HepG2 (cell line): ENCODE results near the gene CLEC2D. TPM values are rescaled to one million over a fixed set of nuclear protein-coding genes. Genes with fewer than 3 reads are reported as not detected.

Experiments used
- KDM2A ChIP-seq: sonication (generic); formaldehyde crosslinking; IDR thresholded peaks from 2 replicates; pipeline ENCODE4 v1.4.0; 2020; ENCODE audit warnings: low read depth, missing genetic modification reagents, borderline replicate concordance
- MYC ChIP-seq: sonication (generic); formaldehyde crosslinking; IDR thresholded peaks from 2 replicates; pipeline ENCODE4 v1.9.0; 2021; ENCODE audit warnings: missing genetic modification reagents, borderline replicate concordance
- POLR2G ChIP-seq: fragments of 200-400 bp; formaldehyde crosslinking; IDR thresholded peaks from 2 replicates; pipeline ENCODE4 v1.6.1; 2018; ENCODE audit warnings: mild to moderate bottlenecking, low read depth, low read length, moderate library complexity
- ZNF235 ChIP-seq: sonication (generic); formaldehyde crosslinking; IDR thresholded peaks from 2 replicates; pipeline ENCODE4 v1.8.1; 2023; ENCODE audit warnings: mild to moderate bottlenecking, missing genetic modification reagents, borderline replicate concordance
- ZNF329 ChIP-seq: sonication (generic); formaldehyde crosslinking; IDR thresholded peaks from 2 replicates; pipeline ENCODE4 v1.9.0; 2021; ENCODE audit warnings: low read depth, mild to moderate bottlenecking, missing genetic modification reagents
- ZNF430 ChIP-seq: sonication (generic); formaldehyde crosslinking; IDR thresholded peaks from 2 replicates; pipeline ENCODE4 v1.9.0; 2021; ENCODE audit warnings: mild to moderate bottlenecking, missing genetic modification reagents
- polyA plus RNA-seq, 8 experiments: library from polyadenylated mRNA; depleted of rRNA in 3 of 8; stranded (reverse) in 7 of 8; unstranded in 1 of 8; fragments of >200 nt; fragmentation: Illumina TruSeq in 4 of 8; extraction: Trizol in 4 of 8; gene quantifications; 2 replicates each; pipeline versions ENCODE4 v1.2.1 to v1.2.3, GENCODE V29; 2011 to 2016; ENCODE audit warnings: low read depth in 4 of 8, missing spikeins in 1 of 8, mixed read lengths in 1 of 8; ENCODE audit not compliant: insufficient read depth in 1 of 8
- total RNA-seq, 5 experiments: library from RNA; depleted of rRNA; stranded (reverse); fragments of >200 nt; fragmentation: Illumina TruSeq; extraction: Trizol; gene quantifications; 2 replicates each; pipeline ENCODE4 v1.2.3, GENCODE V29; 2016; ENCODE audit warnings: low read depth in 1 of 5
- TF ChIP-seq, protein P1 (sequence below): sonication (generic); formaldehyde crosslinking; IDR thresholded peaks from 2 replicates; pipeline ENCODE4 v1.5.0; 2020; ENCODE audit warnings: mild to moderate bottlenecking, missing genetic modification reagents, borderline replicate concordance
- TF ChIP-seq, protein P2 (sequence below): sonication (generic); formaldehyde crosslinking; IDR thresholded peaks from 2 replicates; pipeline ENCODE4 v1.5.0; 2020; ENCODE audit warnings: mild to moderate bottlenecking, missing genetic modification reagents
- TF ChIP-seq, protein P3 (sequence below): sonication (generic); formaldehyde crosslinking; IDR thresholded peaks from 2 replicates; pipeline ENCODE4 v1.5.1; 2020; ENCODE audit warnings: mild to moderate bottlenecking, missing genetic modification reagents, moderate library complexity
- TF ChIP-seq, protein P4 (sequence below): sonication (generic); formaldehyde crosslinking; IDR thresholded peaks from 2 replicates; pipeline ENCODE4 v1.4.0; 2020; ENCODE audit warnings: missing genetic modification reagents
- TF ChIP-seq, protein P5 (sequence below): sonication (generic); formaldehyde crosslinking; conservative IDR thresholded peaks from 2 replicates; pipeline ENCODE4 v1.8.1; 2023; ENCODE audit warnings: missing genetic modification reagents

The CLEC2D gene
- total and polyA plus RNA-seq, 2 of the 13 experiments (the other 11 are each of a cell fraction or from before 2014, with no cell fraction given): 2.5 to 8.6 TPM

DNA sequence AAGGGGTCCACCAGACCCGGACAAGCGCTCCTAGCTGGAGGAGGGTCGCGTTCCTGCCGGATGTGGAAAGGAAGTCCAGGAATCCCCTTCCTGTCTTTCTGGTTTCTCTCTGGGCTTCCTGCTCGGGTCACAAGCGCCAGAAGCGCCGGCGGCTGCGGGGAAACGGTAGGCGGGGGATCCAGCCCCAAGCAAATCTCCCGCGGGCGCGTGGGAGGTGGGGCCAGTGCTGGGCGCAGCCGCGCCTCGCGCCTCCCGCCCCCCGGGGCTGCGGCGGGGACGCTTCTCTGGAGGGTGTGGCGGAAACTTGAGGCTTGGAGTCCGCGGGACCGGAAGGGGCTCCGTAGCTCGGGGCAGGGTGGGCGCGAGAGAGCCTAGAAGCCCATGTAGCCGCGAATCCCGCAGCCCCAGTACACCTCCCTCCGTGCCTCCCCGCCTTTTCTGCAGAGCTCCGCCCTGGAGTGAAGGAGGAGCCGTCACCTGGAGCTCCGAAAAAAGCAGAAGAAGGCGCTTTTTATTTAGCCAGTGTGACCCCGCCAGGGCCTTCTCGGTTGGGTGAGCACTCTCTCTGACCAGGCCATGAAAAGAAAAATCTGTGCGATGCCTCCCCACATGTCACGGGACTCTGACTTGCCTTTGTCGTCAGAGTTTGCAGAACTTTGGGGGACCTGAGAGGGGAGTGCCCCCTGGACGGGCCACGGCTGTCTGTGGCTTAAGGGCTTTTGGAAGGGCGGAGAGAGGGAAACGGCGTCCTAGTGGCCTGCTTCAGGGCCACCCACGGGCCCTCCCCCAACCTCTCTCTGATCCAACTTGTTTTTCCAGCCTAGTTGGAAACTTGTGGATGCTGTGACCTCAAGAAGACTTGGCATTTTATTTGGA lies 21.4 kb upstream of the CLEC2D start (continued):
- TF ChIP-seq, protein P1, sequence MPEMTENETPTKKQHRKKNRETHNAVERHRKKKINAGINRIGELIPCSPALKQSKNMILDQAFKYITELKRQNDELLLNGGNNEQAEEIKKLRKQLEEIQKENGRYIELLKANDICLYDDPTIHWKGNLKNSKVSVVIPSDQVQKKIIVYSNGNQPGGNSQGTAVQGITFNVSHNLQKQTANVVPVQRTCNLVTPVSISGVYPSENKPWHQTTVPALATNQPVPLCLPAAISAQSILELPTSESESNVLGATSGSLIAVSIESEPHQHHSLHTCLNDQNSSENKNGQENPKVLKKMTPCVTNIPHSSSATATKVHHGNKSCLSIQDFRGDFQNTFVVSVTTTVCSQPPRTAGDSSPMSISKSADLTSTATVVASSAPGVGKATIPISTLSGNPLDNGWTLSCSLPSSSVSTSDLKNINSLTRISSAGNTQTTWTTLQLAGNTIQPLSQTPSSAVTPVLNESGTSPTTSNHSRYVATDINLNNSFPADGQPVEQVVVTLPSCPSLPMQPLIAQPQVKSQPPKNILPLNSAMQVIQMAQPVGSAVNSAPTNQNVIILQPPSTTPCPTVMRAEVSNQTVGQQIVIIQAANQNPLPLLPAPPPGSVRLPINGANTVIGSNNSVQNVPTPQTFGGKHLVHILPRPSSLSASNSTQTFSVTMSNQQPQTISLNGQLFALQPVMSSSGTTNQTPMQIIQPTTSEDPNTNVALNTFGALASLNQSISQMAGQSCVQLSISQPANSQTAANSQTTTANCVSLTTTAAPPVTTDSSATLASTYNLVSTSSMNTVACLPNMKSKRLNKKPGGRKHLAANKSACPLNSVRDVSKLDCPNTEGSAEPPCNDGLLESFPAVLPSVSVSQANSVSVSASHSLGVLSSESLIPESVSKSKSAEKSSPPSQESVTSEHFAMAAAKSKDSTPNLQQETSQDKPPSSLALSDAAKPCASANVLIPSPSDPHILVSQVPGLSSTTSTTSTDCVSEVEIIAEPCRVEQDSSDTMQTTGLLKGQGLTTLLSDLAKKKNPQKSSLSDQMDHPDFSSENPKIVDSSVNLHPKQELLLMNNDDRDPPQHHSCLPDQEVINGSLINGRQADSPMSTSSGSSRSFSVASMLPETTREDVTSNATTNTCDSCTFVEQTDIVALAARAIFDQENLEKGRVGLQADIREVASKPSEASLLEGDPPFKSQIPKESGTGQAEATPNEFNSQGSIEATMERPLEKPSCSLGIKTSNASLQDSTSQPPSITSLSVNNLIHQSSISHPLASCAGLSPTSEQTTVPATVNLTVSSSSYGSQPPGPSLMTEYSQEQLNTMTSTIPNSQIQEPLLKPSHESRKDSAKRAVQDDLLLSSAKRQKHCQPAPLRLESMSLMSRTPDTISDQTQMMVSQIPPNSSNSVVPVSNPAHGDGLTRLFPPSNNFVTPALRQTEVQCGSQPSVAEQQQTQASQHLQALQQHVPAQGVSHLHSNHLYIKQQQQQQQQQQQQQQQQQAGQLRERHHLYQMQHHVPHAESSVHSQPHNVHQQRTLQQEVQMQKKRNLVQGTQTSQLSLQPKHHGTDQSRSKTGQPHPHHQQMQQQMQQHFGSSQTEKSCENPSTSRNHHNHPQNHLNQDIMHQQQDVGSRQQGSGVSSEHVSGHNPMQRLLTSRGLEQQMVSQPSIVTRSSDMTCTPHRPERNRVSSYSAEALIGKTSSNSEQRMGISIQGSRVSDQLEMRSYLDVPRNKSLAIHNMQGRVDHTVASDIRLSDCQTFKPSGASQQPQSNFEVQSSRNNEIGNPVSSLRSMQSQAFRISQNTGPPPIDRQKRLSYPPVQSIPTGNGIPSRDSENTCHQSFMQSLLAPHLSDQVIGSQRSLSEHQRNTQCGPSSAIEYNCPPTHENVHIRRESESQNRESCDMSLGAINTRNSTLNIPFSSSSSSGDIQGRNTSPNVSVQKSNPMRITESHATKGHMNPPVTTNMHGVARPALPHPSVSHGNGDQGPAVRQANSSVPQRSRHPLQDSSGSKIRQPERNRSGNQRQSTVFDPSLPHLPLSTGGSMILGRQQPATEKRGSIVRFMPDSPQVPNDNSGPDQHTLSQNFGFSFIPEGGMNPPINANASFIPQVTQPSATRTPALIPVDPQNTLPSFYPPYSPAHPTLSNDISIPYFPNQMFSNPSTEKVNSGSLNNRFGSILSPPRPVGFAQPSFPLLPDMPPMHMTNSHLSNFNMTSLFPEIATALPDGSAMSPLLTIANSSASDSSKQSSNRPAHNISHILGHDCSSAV: no peak; the same call in 1 of the 2 replicates
- TF ChIP-seq, protein P2, sequence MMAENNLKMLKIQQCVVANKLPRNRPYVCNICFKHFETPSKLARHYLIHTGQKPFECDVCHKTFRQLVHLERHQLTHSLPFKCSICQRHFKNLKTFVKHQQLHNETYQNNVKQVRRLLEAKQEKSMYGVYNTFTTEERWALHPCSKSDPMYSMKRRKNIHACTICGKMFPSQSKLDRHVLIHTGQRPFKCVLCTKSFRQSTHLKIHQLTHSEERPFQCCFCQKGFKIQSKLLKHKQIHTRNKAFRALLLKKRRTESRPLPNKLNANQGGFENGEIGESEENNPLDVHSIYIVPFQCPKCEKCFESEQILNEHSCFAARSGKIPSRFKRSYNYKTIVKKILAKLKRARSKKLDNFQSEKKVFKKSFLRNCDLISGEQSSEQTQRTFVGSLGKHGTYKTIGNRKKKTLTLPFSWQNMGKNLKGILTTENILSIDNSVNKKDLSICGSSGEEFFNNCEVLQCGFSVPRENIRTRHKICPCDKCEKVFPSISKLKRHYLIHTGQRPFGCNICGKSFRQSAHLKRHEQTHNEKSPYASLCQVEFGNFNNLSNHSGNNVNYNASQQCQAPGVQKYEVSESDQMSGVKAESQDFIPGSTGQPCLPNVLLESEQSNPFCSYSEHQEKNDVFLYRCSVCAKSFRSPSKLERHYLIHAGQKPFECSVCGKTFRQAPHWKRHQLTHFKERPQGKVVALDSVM (CRISPR knock-in tag): 0 out of 2 replicates have a peak, but pooled peaks have one; percentile 28
- TF ChIP-seq ZNF235 (peak; percentile 72), ZNF430 (peak; percentile 94), ZNF329 (CRISPR knock-in tag) (no peak; the same call in 1 of the 2 replicates), MYC (CRISPR knock-in tag) (peak; percentile 35; the same call in 1 of the 2 replicates), POLR2G (peak; percentile 76), KDM2A (peak; percentile 64; the same call in 1 of the 2 replicates)
- TF ChIP-seq, protein P3, sequence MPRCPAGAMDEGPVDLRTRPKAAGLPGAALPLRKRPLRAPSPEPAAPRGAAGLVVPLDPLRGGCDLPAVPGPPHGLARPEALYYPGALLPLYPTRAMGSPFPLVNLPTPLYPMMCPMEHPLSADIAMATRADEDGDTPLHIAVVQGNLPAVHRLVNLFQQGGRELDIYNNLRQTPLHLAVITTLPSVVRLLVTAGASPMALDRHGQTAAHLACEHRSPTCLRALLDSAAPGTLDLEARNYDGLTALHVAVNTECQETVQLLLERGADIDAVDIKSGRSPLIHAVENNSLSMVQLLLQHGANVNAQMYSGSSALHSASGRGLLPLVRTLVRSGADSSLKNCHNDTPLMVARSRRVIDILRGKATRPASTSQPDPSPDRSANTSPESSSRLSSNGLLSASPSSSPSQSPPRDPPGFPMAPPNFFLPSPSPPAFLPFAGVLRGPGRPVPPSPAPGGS (CRISPR knock-in tag): no peak; the same call in 1 of the 2 replicates
- TF ChIP-seq, protein P4, sequence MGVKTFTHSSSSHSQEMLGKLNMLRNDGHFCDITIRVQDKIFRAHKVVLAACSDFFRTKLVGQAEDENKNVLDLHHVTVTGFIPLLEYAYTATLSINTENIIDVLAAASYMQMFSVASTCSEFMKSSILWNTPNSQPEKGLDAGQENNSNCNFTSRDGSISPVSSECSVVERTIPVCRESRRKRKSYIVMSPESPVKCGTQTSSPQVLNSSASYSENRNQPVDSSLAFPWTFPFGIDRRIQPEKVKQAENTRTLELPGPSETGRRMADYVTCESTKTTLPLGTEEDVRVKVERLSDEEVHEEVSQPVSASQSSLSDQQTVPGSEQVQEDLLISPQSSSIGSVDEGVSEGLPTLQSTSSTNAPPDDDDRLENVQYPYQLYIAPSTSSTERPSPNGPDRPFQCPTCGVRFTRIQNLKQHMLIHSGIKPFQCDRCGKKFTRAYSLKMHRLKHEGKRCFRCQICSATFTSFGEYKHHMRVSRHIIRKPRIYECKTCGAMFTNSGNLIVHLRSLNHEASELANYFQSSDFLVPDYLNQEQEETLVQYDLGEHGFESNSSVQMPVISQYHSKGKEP: no peak
- TF ChIP-seq, protein P5, sequence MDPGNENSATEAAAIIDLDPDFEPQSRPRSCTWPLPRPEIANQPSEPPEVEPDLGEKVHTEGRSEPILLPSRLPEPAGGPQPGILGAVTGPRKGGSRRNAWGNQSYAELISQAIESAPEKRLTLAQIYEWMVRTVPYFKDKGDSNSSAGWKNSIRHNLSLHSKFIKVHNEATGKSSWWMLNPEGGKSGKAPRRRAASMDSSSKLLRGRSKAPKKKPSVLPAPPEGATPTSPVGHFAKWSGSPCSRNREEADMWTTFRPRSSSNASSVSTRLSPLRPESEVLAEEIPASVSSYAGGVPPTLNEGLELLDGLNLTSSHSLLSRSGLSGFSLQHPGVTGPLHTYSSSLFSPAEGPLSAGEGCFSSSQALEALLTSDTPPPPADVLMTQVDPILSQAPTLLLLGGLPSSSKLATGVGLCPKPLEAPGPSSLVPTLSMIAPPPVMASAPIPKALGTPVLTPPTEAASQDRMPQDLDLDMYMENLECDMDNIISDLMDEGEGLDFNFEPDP: no peak
